Mesenchymal stem cell (in vitro differentiated cells and primary cell): ENCODE data around the gene SLC12A3.

ENCODE experiments used
- DNase-seq: peaks from one replicate; pipeline ENCODE4 v3.0.0-alpha.2; 2013
- H2AFZ ChIP-seq: one replicate; pipeline ENCODE4 v1.6.1; 2013; ENCODE audit warnings: low read depth, mild to moderate bottlenecking, control low read depth, inconsistent platforms, low read length, moderate library complexity
- H2AK5ac ChIP-seq: 2 replicates; pipeline ENCODE4 v1.6.1; 2013; ENCODE audit warnings: low read length, moderate library complexity, mild to moderate bottlenecking, inconsistent platforms; ENCODE audit not compliant: severe bottlenecking
- H2BK120ac ChIP-seq: one replicate; pipeline ENCODE4 v1.6.1; 2013; ENCODE audit warnings: low read depth, mild to moderate bottlenecking, inconsistent platforms, low read length, moderate library complexity
- H2BK12ac ChIP-seq, 2 experiments: one replicate each; pipeline ENCODE4 v1.6.1; 2013; ENCODE audit warnings: inconsistent platforms in 2 of 2, low read length in 2 of 2, mild to moderate bottlenecking in 2 of 2, moderate library complexity in 2 of 2, control low read depth in 1 of 2
- H2BK15ac ChIP-seq: one replicate; pipeline ENCODE4 v1.6.1; 2013; ENCODE audit warnings: mild to moderate bottlenecking, low read depth, inconsistent platforms; ENCODE audit not compliant: poor library complexity, severe bottlenecking
- H2BK5ac ChIP-seq: 2 replicates; pipeline ENCODE4 v1.6.1; 2013; ENCODE audit warnings: low read depth, mild to moderate bottlenecking, low read length, control low read depth, inconsistent platforms; ENCODE audit not compliant: poor library complexity, severe bottlenecking
- H3K14ac ChIP-seq, 2 experiments: one replicate each; pipeline ENCODE4 v1.6.1; 2013; ENCODE audit warnings: inconsistent platforms in 2 of 2, low read length in 2 of 2, control low read depth in 1 of 2, mild to moderate bottlenecking in 1 of 2, moderate library complexity in 1 of 2
- H3K18ac ChIP-seq, 2 experiments: one replicate each; pipeline ENCODE4 v1.6.1; 2013; ENCODE audit warnings: inconsistent platforms in 2 of 2, low read length in 2 of 2, control low read depth in 1 of 2, low read depth in 1 of 2, mild to moderate bottlenecking in 1 of 2
- H3K23ac ChIP-seq, 2 experiments: one replicate each; pipeline ENCODE4 v1.6.1; 2013; ENCODE audit warnings: inconsistent platforms in 2 of 2, low read length in 2 of 2, mild to moderate bottlenecking in 2 of 2, moderate library complexity in 2 of 2, control low read depth in 1 of 2
- H3K27ac ChIP-seq: 2 replicates; pipeline ENCODE4 v1.5.1; 2013; ENCODE audit warnings: mild to moderate bottlenecking, moderate library complexity, low read length, control low read depth, inconsistent platforms; ENCODE audit not compliant: poor library complexity, severe bottlenecking
- H3K27me3 ChIP-seq, 2 experiments: 2 replicates each; pipeline versions ENCODE4 v1.6.1 to v1.7.0; 2013; ENCODE audit warnings: low read length in 2 of 2, mild to moderate bottlenecking in 2 of 2, moderate library complexity in 2 of 2, control low read depth in 1 of 2, inconsistent platforms in 1 of 2; ENCODE audit not compliant: control insufficient read depth in 1 of 2, insufficient read depth in 1 of 2
- H3K36me3 ChIP-seq, 2 experiments: 2 replicates each; pipeline versions ENCODE4 v1.6.1 to v1.7.0; 2013; ENCODE audit warnings: low read length in 2 of 2, control low read depth in 1 of 2, inconsistent platforms in 1 of 2, low read depth in 1 of 2, mild to moderate bottlenecking in 1 of 2; ENCODE audit not compliant: insufficient read depth in 2 of 2, control insufficient read depth in 1 of 2
- H3K4ac ChIP-seq, 2 experiments: one replicate each; pipeline ENCODE4 v1.6.1; 2013; ENCODE audit warnings: inconsistent platforms in 2 of 2, low read length in 2 of 2, mild to moderate bottlenecking in 2 of 2, moderate library complexity in 2 of 2, control low read depth in 1 of 2, low read depth in 1 of 2
- H3K4me1 ChIP-seq: 2 replicates; pipeline ENCODE4 v1.6.1; 2013; ENCODE audit warnings: low read depth, low read length, control low read depth; ENCODE audit not compliant: control insufficient read depth, insufficient read depth
- H3K4me2 ChIP-seq: 2 replicates; pipeline ENCODE4 v1.6.1; 2013; ENCODE audit warnings: low read length, mild to moderate bottlenecking, inconsistent platforms; ENCODE audit not compliant: poor library complexity, severe bottlenecking
- H3K4me3 ChIP-seq, 2 experiments: 2 replicates each; pipeline versions ENCODE4 v1.5.1 to v1.7.0; 2013; ENCODE audit warnings: low read length in 2 of 2, mild to moderate bottlenecking in 2 of 2, control low read depth in 1 of 2, low read depth in 1 of 2; ENCODE audit not compliant: insufficient read depth in 1 of 2
- H3K79me1 ChIP-seq: replicated peaks from 2 replicates; pipeline ENCODE4 v1.6.1; 2013; ENCODE audit warnings: mild to moderate bottlenecking, control low read depth, low read length, inconsistent platforms; ENCODE audit not compliant: poor library complexity, severe bottlenecking
- H3K9ac ChIP-seq: 2 replicates; pipeline ENCODE4 v1.7.0; 2013; ENCODE audit warnings: mild to moderate bottlenecking, low read length, moderate library complexity
- H3K9me3 ChIP-seq: 2 replicates; pipeline ENCODE4 v1.7.0; 2013; ENCODE audit warnings: mild to moderate bottlenecking, low read length; ENCODE audit not compliant: control insufficient read depth
- H4K8ac ChIP-seq: one replicate; pipeline ENCODE4 v1.6.1; 2013; ENCODE audit warnings: inconsistent platforms, mild to moderate bottlenecking, low read length, moderate library complexity
- H4K91ac ChIP-seq: one replicate; pipeline ENCODE4 v1.6.1; 2013; ENCODE audit warnings: mild to moderate bottlenecking, low read length, inconsistent platforms
- WGBS: methylation state at CpG from one replicate; pipeline ENCODE4 v1.1.7; 2013; ENCODE audit warnings: mixed read lengths; 5-methylcytosine and 5-hydroxymethylcytosine counted together
- small RNA-seq: library from polyadenylated mRNA; stranded (forward); fragments of <200 nt; extraction: miRNeasy Mini kit (QIAGEN cat#:217004); gene quantifications from one replicate; pipeline ENCODE3, GENCODE V24; 2013; ENCODE audit warnings: low read depth

The SLC12A3 gene

DNA sequence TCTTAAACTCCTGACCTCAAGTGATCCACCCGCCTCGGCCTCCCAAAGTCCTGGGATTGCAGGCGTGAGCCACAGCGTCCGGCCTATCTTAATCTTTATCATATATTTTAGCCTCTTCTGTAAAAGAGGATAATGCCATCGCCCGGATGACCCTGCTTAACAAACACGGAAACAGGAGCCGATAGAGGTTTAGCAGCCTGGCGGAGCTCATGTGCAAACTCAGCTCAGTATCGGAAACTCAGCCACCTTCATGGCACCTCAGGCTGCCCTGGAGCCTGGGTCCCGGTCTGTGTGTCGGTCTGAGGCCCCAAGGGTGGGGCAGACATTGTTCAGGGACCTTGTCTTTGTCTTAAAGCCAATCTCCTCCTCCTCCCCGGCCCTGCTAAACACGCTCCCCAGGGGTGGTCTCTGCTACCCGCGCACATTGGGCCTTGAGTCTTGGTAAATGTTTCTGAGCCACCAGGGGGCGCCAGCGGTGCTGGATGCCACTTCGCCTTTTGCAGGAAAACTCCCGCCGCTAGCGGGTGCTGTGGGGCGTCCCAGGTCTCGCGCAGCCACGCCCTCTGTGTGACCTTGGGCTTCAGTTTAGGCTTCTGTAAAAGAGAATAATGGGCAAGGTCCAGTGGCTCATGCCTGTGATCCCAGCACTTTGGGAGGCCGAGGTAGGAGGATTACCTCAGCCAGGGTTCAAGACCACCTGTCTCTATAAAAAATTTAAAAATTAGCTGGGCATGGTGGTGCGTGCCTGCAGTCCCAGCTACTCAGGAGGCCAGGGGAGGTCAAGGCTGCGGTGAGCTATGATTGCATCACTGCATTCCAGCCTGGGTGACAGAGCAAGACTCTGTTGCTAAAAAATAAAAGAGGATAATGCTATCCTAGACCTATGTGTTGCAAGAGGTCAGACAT lies 99.5 kb downstream of the SLC12A3 start:
- H3K27me3 ChIP-seq = no peaks in the 10 kb centered on the region
- no peak overlapping the region for H3K14ac ChIP-seq
- H3K36me3 ChIP-seq = peaks cover 0 to 3% of the 10 kb centered on the region in 2 experiments
- H3K27ac ChIP-seq = no peak overlapping the region
- peak overlapping the region; percentile 57 for H3K9ac ChIP-seq
- H3K4me3 ChIP-seq = peak overlapping the region in 1 of 2 experiments; percentile 18
- peak overlapping the region; percentile 3 to 77 for H2BK12ac ChIP-seq
- H3K79me1 ChIP-seq = no peaks in the 10 kb centered on the region
- H3K4ac ChIP-seq = no peak overlapping the region
- no peak overlapping the region for H4K91ac ChIP-seq
- H4K8ac ChIP-seq = peak overlapping the region; percentile 45
- H2AFZ ChIP-seq = no peak overlapping the region
- peaks cover 8% of the 10 kb centered on the region for H3K4me1 ChIP-seq
- peak; percentile 88 for DNase-seq
- peak overlapping the region; percentile 96 for H2BK15ac ChIP-seq
- H2AK5ac ChIP-seq = peak overlapping the region; percentile 29
- H3K9me3 ChIP-seq = no peaks in the 10 kb centered on the region
- no peak overlapping the region for H2BK120ac ChIP-seq
- H3K4me2 ChIP-seq = no peak overlapping the region
- no peak overlapping the region for H3K23ac ChIP-seq
- peak overlapping the region; percentile 55 to 56 for H3K18ac ChIP-seq
- no peak overlapping the region for H2BK5ac ChIP-seq
- WGBS = 48% methylated on average over 30 of the region's 30 CpGs

Small RNA genes within 50 kb of the gene (small RNA-seq; reads per million reads assigned to genes)
- gene MIR138-2 = 10.1 reads per million, percentile 79 among the genes with 10 or more reads in this experiment
